GM23248 (cell line): ENCODE results near the gene RIC8B.

Source experiments
- EZH2 ChIP-seq: fragments of 200-600 bp; sonication (generic); IDR thresholded peaks from 2 replicates; pipeline ENCODE4 v1.6.1; 2018; ENCODE audit warnings: antibody characterized with exemption, mild to moderate bottlenecking; ENCODE audit not compliant: insufficient read depth, poor library complexity, severe bottlenecking
- EZH2phosphoT487 ChIP-seq: fragments of 200-600 bp; sonication (generic); IDR thresholded peaks from 2 replicates; pipeline ENCODE4 v1.6.1; 2018; ENCODE audit warnings: antibody characterized with exemption, moderate library complexity, mild to moderate bottlenecking, low read depth; ENCODE audit not compliant: insufficient read depth

GRCh38 chr12:106740818-106741217, 33.7 kb upstream of the RIC8B start:
- TF ChIP-seq EZH2 (no peak), EZH2phosphoT487 (no peak)
